Esophagus mucosa (tissue), 1 donor: ENCODE measurements around the gene SYT6. TPM values are rescaled to one million over a fixed set of nuclear protein-coding genes. Genes with fewer than 3 reads are reported as not detected.

Experiments
- ATAC-seq: fragments of 200-7000 bp; cut with Tn5 transposase; one replicate; pipeline ENCODE4 v1.9.1; 2020
- total RNA-seq: library from RNA; stranded (reverse); gene quantifications from one replicate; pipeline ENCODE4 v1.2.4, GENCODE V29; 2023
- donor health status: DM: yes; HTN: yes; CAD: no.

SYT6 gene
- total RNA-seq, 1 donor from 2014 or later, result not detected

GRCh38 chr1:114117654-114118053 is 36.0 kb downstream of the SYT6 start:
- ATAC-seq, result no peak

DNA sequence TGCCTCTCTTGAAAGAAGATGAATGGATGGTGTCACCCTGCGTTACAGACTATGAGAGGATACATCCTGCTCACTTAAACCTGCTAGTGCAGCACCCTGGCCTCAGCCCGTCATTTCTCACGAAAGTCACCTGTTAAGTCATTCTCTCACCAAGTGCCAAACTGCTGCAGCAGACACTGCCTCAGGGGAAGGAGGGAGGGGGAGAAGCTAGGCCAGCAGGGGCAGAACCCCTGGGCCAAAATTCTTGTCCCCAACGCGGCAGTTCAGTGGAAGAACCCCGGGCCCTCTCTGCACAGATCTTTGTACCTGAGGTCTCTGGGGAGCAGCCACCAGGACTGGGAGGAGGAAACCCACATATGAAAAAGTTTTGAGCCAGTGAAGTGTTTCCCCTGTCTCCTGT is 37.6 kb downstream of the SYT6 start:
- no peak for ATAC-seq

GRCh38 chr1:114114185-114115094 is 39.2 kb downstream of the SYT6 start:
- ATAC-seq, result peak; percentile 69

GRCh38 chr1:114113411-114114184 is 40.1 kb downstream of the SYT6 start:
- no peak for ATAC-seq

DNA sequence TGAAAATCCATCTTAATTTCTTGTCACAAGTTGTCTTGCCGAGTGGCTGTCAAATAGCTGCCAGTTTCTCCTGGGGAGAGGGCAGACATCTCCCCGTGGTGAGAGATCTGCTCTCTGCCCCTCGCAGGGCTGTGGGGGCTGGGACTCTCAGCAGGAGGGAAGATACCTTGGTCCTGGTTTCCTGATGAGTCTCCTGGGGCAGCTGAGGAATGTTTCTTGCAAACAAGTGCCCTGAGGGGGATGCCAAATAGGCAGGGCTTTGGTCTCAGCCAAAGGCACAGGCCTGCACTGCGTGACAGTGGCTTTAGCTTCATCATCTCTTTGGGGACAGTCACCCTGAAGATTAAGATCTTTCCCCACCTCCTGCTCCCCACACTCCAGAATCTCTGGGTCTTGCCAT is 40.9 kb downstream of the SYT6 start:
- ATAC-seq, result no peak

GRCh38 chr1:114111731-114112641 is 41.7 kb downstream of the SYT6 start:
- ATAC-seq, result no peak

DNA sequence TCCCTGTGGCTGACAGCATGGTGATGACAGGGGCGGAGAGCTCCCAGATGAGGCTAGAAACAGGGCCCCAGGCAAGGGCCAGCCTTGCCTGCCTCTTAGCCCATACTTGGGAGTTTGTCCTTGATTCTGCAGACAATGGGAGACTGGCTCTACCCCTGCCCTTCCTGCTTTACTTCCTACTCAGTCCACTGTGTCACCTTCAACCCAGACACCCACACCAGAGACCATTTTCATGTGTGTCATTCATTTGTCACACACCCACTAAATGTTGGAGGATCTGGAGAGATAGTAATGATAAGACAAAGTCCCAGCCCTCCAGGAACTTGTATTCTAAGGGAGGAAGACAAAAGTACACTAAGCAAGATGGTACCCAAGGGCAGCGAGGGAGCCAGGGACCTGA is 43.7 kb downstream of the SYT6 start:
- no peak for ATAC-seq

DNA sequence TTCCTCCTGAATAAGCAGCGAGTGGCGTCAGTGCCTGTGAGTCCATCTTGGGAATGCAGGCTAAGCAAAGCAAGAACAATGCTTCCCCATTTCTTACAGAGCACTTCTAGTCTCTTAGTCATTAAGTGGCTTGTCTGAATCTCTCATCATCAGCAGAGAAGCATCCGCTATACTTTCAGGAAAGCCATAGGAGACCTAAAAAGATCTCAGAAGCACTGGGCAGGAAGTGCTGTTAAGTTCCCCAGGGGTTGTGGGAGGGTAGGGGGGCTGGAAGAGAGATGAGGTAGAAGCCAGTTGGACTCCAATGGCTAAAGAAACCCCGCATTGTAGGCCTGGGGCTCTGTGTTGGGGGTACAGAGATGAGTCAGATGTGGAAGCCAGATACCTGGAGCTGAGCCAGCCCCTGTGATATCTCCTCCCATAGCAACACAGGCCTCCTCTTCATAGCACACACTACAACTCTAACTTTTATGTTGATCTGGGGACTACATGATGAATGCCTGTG is 44.9 kb downstream of the SYT6 start:
- no peak for ATAC-seq

DNA sequence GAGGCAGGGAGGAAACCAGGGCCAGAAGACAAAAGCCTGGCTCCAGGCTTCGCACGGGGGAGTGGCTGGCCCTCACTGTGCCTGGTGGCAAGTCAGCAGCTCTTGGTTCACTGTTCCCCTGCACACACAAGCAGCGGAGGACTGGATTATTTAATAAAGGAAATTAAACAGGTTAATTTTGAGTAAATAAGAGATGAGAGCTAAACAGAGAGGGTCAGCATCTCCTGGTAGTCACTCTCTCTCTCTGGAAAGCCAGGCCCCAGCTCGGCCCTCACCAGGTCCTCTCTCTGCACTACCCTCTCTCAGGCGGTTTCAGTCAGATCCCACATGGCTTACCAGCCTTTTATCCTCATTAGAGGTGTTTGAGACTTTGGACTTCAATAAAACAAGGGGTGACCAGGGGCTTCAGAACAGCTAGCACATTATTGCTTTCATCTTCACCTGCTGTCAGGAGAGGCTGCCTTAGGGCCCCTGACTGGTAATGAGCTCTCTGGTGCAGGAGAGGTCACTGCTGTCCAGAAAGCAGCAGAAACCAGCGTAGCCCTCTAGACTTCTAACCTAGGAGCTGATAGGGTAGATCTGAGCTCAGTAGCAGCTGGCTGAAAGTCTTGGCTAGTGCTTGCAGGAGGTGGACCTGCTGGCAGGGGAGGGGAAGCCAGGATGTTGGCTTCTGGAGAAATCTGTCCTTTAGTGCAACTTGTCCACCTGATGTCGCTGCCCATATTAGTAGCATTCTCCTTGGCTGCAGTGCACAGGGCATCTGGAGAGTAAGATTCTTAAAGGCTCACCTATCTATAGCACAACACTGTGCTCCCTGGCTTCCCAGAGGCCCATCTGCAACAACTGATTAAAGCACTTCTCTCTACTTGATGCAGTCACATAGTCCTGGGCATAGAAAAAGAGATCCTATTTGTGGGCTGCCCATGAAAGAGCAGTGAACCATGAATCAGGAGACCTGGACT is 45.9 kb downstream of the SYT6 start:
- ATAC-seq, result no peak

DNA sequence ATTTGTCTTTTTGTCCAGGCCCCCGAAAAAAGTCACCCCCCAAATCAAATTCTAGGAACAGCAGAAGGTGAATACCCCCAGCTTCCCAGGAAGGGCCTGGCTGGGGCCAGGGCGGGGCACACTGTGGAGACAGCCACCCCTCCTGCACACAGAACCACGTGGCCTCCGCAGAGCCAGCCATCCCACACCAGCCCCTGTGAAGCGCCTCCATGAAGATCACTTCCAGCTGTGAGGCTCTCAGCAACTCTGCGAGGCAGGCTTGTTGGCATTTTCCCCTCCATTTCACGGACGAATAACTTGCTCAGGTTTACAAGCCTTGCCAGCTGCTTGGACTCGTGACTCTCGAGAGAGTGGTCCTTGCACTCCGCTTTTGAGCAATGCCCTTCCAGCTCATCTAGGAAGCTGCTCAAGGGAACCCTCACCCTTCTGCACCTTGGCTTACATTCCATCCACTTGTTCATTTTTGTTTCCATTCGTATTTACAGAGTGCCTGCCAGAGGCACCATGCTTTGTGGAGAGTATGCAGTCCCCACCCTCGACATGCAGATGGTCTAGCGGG is 48.2 kb downstream of the SYT6 start:
- no peak for ATAC-seq

DNA sequence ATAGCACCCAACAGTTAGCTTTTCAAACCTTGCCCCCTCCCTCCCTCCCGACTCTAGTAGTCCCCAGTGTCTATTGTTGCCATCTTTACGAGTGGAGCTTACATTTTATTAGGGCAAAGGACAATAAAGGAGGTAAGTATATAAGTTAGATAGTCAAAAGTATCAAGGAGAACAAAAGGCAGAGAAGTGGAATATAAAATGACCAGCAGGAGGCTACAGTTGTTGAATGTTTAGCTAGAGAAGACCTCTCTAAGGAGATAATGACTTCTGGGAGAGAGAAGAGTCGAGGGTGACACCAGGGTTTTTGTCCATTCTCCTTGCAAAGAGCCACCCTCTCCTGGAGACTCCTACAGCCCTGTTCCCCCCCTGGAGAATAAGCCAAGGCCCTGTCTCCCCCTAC is 48.7 kb downstream of the SYT6 start:
- ATAC-seq, result no peak

- ATAC-seq, result no peak
These were observed 49.7 kb downstream of the SYT6 start for GRCh38 chr1:114103992-114104391.

DNA sequence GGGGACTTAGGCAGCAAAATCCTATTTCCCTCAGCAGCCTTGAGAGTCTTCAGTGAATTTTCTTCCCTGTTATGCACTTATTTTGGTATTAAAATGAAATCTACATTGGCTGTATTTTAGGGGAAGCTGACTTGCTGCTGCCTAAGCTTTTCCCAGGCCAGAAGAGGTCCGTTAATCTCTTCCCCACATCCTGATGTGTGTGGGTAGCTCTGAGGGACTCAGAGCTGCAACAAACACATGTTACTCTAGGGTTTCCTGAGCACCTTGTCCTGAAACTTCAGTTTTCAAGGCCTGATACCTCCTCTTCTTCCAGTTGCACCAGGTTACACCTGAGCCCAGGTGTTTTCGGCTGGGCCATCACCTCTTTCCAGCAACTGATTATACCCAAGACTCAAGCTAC is 51.5 kb downstream of the SYT6 start:
- ATAC-seq, result no peak

DNA sequence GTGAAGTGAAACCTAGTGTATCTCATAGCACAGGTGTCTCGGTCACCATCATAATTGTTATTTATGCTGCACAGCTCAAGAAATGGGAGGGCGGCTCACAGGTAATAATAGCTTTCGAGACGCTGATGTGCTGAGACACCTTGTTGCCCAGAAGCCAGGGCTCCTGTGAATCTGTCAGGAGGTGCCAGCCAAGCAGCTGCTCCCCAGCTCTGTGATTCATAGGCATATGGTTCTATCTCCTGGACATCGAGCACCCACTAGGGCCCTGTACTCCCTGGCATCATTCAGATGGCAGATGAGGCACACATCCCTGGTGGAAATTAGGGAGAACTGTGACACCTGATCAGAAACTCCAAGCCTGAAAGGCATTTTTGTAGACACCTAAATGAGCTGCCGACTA is 53.5 kb downstream of the SYT6 start:
- ATAC-seq, result no peak

- no peak for ATAC-seq
These were observed 54.4 kb downstream of the SYT6 start for GRCh38 chr1:114099268-114099667.

GRCh38 chr1:114097109-114097508 is 56.6 kb downstream of the SYT6 start:
- ATAC-seq, result no peak

DNA sequence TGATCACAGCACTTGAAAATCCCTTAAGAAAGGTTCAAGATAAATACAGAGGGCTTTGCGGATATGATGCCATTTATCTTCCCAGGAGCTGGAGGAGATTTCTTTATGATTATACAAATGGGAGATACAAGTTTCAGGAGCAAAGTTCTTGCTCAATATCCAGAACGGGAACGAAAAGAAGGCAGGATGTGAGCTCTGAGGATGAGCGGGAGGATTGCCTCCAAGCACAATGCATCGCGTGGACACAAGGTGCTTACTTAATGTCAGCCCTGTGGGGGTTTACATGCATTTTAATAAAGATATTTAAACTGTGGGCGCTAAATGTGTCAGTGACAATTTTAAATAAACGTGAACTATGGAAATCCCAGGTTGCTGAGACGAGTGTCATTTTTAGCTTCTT is 59.0 kb downstream of the SYT6 start:
- ATAC-seq, result no peak

GRCh38 chr1:114094363-114094634 is 59.4 kb downstream of the SYT6 start:
- no peak for ATAC-seq

DNA sequence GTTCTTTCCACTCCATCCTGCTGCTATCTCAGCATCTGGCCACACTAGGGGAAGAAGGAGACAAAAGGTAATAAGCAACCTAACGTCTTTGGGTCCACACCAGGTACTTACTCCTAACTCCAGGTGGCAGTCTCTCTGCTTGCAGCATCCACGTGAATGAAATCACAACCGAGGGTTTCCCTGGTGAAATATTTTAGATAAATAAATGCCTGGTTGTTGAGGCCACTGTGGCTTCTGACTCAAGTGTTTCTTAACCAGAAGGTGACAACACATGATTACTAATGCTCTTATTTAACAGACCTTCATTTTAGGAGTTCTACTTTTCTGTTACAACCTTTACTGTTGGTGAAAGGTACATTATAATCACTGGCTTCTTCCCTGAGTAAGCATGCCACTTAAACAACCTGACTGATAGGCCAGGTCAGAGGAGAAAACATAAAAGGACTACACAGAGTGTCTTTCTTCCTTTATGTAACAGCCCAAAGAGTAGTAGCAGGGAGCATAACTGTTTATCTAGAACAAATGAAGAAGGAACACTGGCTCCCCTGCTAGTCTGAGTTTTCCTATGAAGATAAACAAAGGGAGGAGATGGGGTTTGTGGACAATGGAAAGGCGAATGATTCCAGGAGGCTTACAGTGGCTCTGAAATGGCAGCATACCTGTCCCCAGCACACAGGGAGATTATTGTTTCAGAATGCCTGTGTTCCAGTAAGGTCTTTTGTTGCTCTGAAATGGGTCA is 59.9 kb downstream of the SYT6 start:
- no peak for ATAC-seq
